PC-9 (cell line): Measurements from ENCODE around the gene GJC2. TPM values are rescaled to one million over a fixed set of nuclear protein-coding genes. Genes with fewer than 3 reads are reported as not detected.

ENCODE experiments used
- BruUV-seq: library from RNA; stranded (reverse); fragments of 400-500 nt; replicated peaks from 2 replicates; lab custom pipeline; 2021; lab: Mats Ljungman, UMichigan
- CTCF ChIA-PET: fragments of 300-600 bp; sonication (Branson Sonifier 250); formaldehyde crosslinking; loops from one replicate; lab custom pipeline; 2022; ENCODE audit warnings: antibody characterized with exemption; lab: Charles Lee
- POLR2A ChIA-PET: fragments of 300-600 bp; sonication (Branson Sonifier 250); formaldehyde crosslinking; loops from one replicate; lab custom pipeline; 2022; ENCODE audit warnings: antibody characterized with exemption; ENCODE audit not compliant: unreplicated experiment; lab: Charles Lee
- DNase-seq, 2 experiments: peaks; one replicate each; pipeline versions ENCODE4 v3.0.0 to v3.0.0-alpha.2; 2015 to 2022; ENCODE audit warnings: mixed read lengths in 1 of 2
- H2AFZ ChIP-seq: fragments of 200-600 bp; sonication (generic); 2 replicates; pipeline ENCODE4 v1.8.1; 2017; ENCODE audit warnings: antibody characterized with exemption
- H3F3A ChIP-seq: fragments of 200-600 bp; sonication (generic); 2 replicates; pipeline ENCODE4 v1.8.1; 2017; ENCODE audit warnings: antibody characterized with exemption, mild to moderate bottlenecking, low read depth; ENCODE audit not compliant: insufficient read depth
- H3K27ac ChIP-seq: fragments of 200-600 bp; sonication (generic); 2 replicates; pipeline ENCODE4 v1.6.1; 2016; ENCODE audit warnings: mixed run types
- H3K27me3 ChIP-seq: fragments of 200-600 bp; sonication (generic); 2 replicates; pipeline ENCODE4 v1.6.1; 2016; ENCODE audit warnings: low read depth, mixed run types; ENCODE audit not compliant: insufficient read depth
- H3K36me3 ChIP-seq: fragments of 200-600 bp; sonication (generic); 2 replicates; pipeline ENCODE4 v1.6.1; 2016; ENCODE audit warnings: low read depth, mixed run types
- H3K4me1 ChIP-seq: fragments of 200-600 bp; sonication (generic); replicated peaks from 2 replicates; pipeline ENCODE4 v1.6.1; 2016; ENCODE audit warnings: mixed run types; ENCODE audit not compliant: insufficient read depth
- H3K4me2 ChIP-seq: fragments of 200-600 bp; sonication (generic); 2 replicates; pipeline ENCODE4 v1.6.1; 2017; ENCODE audit warnings: mixed run types
- H3K4me3 ChIP-seq: fragments of 200-600 bp; sonication (generic); 2 replicates; pipeline ENCODE4 v1.6.1; 2016; ENCODE audit warnings: mixed run types
- H3K79me2 ChIP-seq: fragments of 200-600 bp; sonication (generic); 2 replicates; pipeline ENCODE4 v1.6.1; 2017; ENCODE audit warnings: low read depth, mixed run types
- H3K9me2 ChIP-seq: fragments of 200-600 bp; sonication (generic); 2 replicates; pipeline ENCODE4 v1.8.1; 2017; ENCODE audit warnings: mild to moderate bottlenecking; ENCODE audit not compliant: insufficient read depth
- H3K9me3 ChIP-seq: fragments of 200-600 bp; sonication (generic); 2 replicates; pipeline ENCODE4 v1.8.1; 2016; ENCODE audit warnings: low read depth; ENCODE audit not compliant: insufficient read depth
- H4K20me1 ChIP-seq: fragments of 200-600 bp; sonication (generic); 2 replicates; pipeline ENCODE4 v1.8.1; 2017; ENCODE audit not compliant: insufficient read depth
- EZH2 ChIP-seq: fragments of 200-600 bp; sonication (generic); IDR thresholded peaks from 2 replicates; pipeline ENCODE4 v1.8.0; 2017; ENCODE audit warnings: antibody characterized with exemption, low read depth
- intact Hi-C: fragments of 100-400 bp; cut with micrococcal nuclease; formaldehyde crosslinking; loops from one replicate; pipeline ENCODE4 v1.10.0; 2022; ENCODE audit not compliant: unreplicated experiment
- total RNA-seq: library from RNA; stranded (reverse); gene quantifications from 2 replicates; pipeline ENCODE4 v1.2.3, GENCODE V29; 2021
- TF ChIP-seq, protein P1 (sequence below): fragments of 200-600 bp; sonication (generic); conservative IDR thresholded peaks from 2 replicates; pipeline ENCODE4 v1.6.1; 2017; ENCODE audit warnings: mixed run types, antibody characterized with exemption, mild to moderate bottlenecking, moderate library complexity

GJC2 gene
- total RNA-seq, 1 experiment from 2014 or later = 2.1 TPM

GRCh38 chr1:228101994-228102790, 47.5 kb upstream of the GJC2 start:
- peak in 1 of 2 experiments; percentile 74 for DNase-seq
- Histone ChIP-seq H3F3A (peaks cover 55% of the 10 kb centered on the region), H3K79me2 (peaks cover 9% of the 10 kb centered on the region), H3K4me2 (peak overlapping the region; percentile 45), H3K27ac (no peak overlapping the region), H3K9me3 (no peaks in the 10 kb centered on the region), H3K4me3 (peak overlapping the region; percentile 85), H3K36me3 (peaks cover 8% of the 10 kb centered on the region; the same call in 1 of the 2 replicates), H4K20me1 (peaks cover 33% of the 10 kb centered on the region), H3K27me3 (no peaks in the 10 kb centered on the region), H3K4me1 (peaks cover 8% of the 10 kb centered on the region; the same call in 1 of the 2 replicates), H3K9me2 (no peaks in the 10 kb centered on the region), H2AFZ (peak overlapping the region; percentile 93; the same call in 1 of the 2 replicates)
- CTCF ChIA-PET = no interaction called here
- POLR2A ChIA-PET = interaction anchor here (0.5 kb wide), 1 partner anchor 20 kb away, joined by 3 read pairs; no protein-coding TSS in a partner anchor
- intact Hi-C loops = loop anchor here (2.0 kb wide), 1 partner anchor 97 kb away; no protein-coding TSS in a partner anchor
- TF ChIP-seq, protein P1, sequence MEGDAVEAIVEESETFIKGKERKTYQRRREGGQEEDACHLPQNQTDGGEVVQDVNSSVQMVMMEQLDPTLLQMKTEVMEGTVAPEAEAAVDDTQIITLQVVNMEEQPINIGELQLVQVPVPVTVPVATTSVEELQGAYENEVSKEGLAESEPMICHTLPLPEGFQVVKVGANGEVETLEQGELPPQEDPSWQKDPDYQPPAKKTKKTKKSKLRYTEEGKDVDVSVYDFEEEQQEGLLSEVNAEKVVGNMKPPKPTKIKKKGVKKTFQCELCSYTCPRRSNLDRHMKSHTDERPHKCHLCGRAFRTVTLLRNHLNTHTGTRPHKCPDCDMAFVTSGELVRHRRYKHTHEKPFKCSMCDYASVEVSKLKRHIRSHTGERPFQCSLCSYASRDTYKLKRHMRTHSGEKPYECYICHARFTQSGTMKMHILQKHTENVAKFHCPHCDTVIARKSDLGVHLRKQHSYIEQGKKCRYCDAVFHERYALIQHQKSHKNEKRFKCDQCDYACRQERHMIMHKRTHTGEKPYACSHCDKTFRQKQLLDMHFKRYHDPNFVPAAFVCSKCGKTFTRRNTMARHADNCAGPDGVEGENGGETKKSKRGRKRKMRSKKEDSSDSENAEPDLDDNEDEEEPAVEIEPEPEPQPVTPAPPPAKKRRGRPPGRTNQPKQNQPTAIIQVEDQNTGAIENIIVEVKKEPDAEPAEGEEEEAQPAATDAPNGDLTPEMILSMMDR = no peak; the same call in 1 of the 2 replicates
- TF ChIP-seq EZH2 = no peak
- no TSS peak for BruUV-seq

GRCh38 chr1:228102791-228103620, 46.7 kb upstream of the GJC2 start, which contains the start of gene C1orf35:
TSS of gene C1orf35 (minus strand) at chr1:228103325. CDS start at chr1:228103227, 98 bp downstream.
- peaks cover 47% of the 10 kb centered on the region for H3F3A ChIP-seq
- H3K36me3 ChIP-seq = peaks cover 8% of the 10 kb centered on the region; the same call in 1 of the 2 replicates
- BruUV-seq = TSS peak; percentile 1
- CTCF ChIA-PET = no interaction called here
- no peaks in the 10 kb centered on the region for H3K27me3 ChIP-seq
- peak within 1 kb of the TSS; percentile 85 for H3K4me3 ChIP-seq
- peak within 1 kb of the TSS; percentile 93 for H2AFZ ChIP-seq
- TF ChIP-seq EZH2 = no peak
- TF ChIP-seq, protein P1 = no peak
- H3K9me2 ChIP-seq = no peaks in the 10 kb centered on the region
- DNase-seq = peak; percentile 79 to 95
- intact Hi-C loops = loop anchor here (1.0 to 2.0 kb wide), 2 partner anchors 28 to 98 kb away; no protein-coding TSS in a partner anchor
- POLR2A ChIA-PET = no interaction called here
- H4K20me1 ChIP-seq = peaks cover 25% of the 10 kb centered on the region
- peak within 1 kb of the TSS; percentile 45 for H3K4me2 ChIP-seq
- no peaks in the 10 kb centered on the region for H3K9me3 ChIP-seq
- peaks cover 9% of the 10 kb centered on the region for H3K4me1 ChIP-seq
- no peak within 1 kb of the TSS for H3K27ac ChIP-seq
- H3K79me2 ChIP-seq = peaks cover 9% of the 10 kb centered on the region
